Measurements from ENCODE around the gene AURKA. TPM values are rescaled to one million over a fixed set of nuclear protein-coding genes. Genes with fewer than 3 reads are reported as not detected.
"Not testable (repeated sequence)": the region's sequence is repeated elsewhere in the genome, so short reads cannot be mapped to it uniquely, and the experiment has no call there.

Gene AURKA
- total RNA-seq, 1 donor = 4.7 TPM

- Histone ChIP-seq H3K4me2 (ENCODE audit: insufficient read depth, low read length) (no peak overlapping the region), H3K27ac (ENCODE audit: low read depth, low read length) (peak overlapping the region; percentile 6), H3K79me2 (ENCODE audit: insufficient read depth, low read length) (no peaks in the 10 kb centered on the region)
Measured at GRCh38 chr20:56412949-56413348, 20.9 kb upstream of the AURKA start.

GRCh38 chr20:56412473-56412790, 20.4 kb upstream of the AURKA start:
- TF ChIP-seq CTCF (IDR thresholded peaks at IDR 0.05; ENCODE audit: extremely low read depth, low read depth, low read length) = no peak
- Histone ChIP-seq H3K27me3 (ENCODE audit: insufficient read depth, low read length) (no peaks in the 10 kb centered on the region), H3K36me3 (ENCODE audit: insufficient read depth, low read length) (peaks cover 12% of the 10 kb centered on the region), H2AFZ (ENCODE audit: low read length) (peak overlapping the region; percentile 41), H4K20me1 (ENCODE audit: insufficient read depth, low read length) (no peaks in the 10 kb centered on the region), H3K4me2 (ENCODE audit: insufficient read depth, low read length) (peak overlapping the region; percentile 2), H3K9me3 (ENCODE audit: low read depth, low read length) (no peaks in the 10 kb centered on the region), H3K4me3 (ENCODE audit: insufficient read depth, low read length) (no peak overlapping the region), H3K79me2 (ENCODE audit: insufficient read depth, low read length) (no peaks in the 10 kb centered on the region), H3K27ac (ENCODE audit: low read depth, low read length) (peak overlapping the region; percentile 6), H3K4me1 (ENCODE audit: insufficient read depth, low read length) (peaks cover 9% of the 10 kb centered on the region)
- no peak for DNase-seq (ENCODE audit: insufficient read length, low spot score, missing footprints)

More at GRCh38 chr20:56412949-56413348, 20.9 kb upstream of the AURKA start:
- Histone ChIP-seq H3K4me3 (ENCODE audit: insufficient read depth, low read length) (no peak overlapping the region), H3K9me3 (ENCODE audit: low read depth, low read length) (no peaks in the 10 kb centered on the region), H4K20me1 (ENCODE audit: insufficient read depth, low read length) (no peaks in the 10 kb centered on the region), H3K36me3 (ENCODE audit: insufficient read depth, low read length) (peaks cover 7% of the 10 kb centered on the region), H3K4me1 (ENCODE audit: insufficient read depth, low read length) (peaks cover 14% of the 10 kb centered on the region), H2AFZ (ENCODE audit: low read length) (no peak overlapping the region), H3K27me3 (ENCODE audit: insufficient read depth, low read length) (no peaks in the 10 kb centered on the region)
- TF ChIP-seq CTCF (IDR thresholded peaks at IDR 0.05; ENCODE audit: extremely low read depth, low read depth, low read length) = no peak
- no peak for DNase-seq (ENCODE audit: insufficient read length, low spot score, missing footprints)

- Histone ChIP-seq H2AFZ (ENCODE audit: low read length) (peak within 1 kb of the TSS; percentile 41), H3K36me3 (ENCODE audit: insufficient read depth, low read length) (peaks cover 17% of the 10 kb centered on the region), H3K27ac (ENCODE audit: low read depth, low read length) (peak within 1 kb of the TSS; percentile 6), H3K4me3 (ENCODE audit: insufficient read depth, low read length) (no peak within 1 kb of the TSS), H4K20me1 (ENCODE audit: insufficient read depth, low read length) (no peaks in the 10 kb centered on the region), H3K79me2 (ENCODE audit: insufficient read depth, low read length) (no peaks in the 10 kb centered on the region), H3K9me3 (ENCODE audit: low read depth, low read length) (no peaks in the 10 kb centered on the region), H3K4me1 (ENCODE audit: insufficient read depth, low read length) (peaks cover 8% of the 10 kb centered on the region), H3K27me3 (ENCODE audit: insufficient read depth, low read length) (no peaks in the 10 kb centered on the region), H3K4me2 (ENCODE audit: insufficient read depth, low read length) (peak within 1 kb of the TSS; percentile 2)
- DNase-seq (ENCODE audit: insufficient read length, low spot score, missing footprints) = no peak
- TF ChIP-seq CTCF (IDR thresholded peaks at IDR 0.05; ENCODE audit: extremely low read depth, low read depth, low read length) = no peak
Measured at GRCh38 chr20:56411759-56412472, 19.9 kb upstream of the AURKA start, which contains the start of gene CASS4. Gene CASS4 (plus strand): TSS chr20:56412260. CDS start chr20:56412459, 199 bp downstream.

- H3K4me3 ChIP-seq (ENCODE audit: insufficient read depth, low read length); H3K27me3 ChIP-seq (ENCODE audit: insufficient read depth, low read length); H3K9me3 ChIP-seq (ENCODE audit: low read depth, low read length); DNase-seq (ENCODE audit: insufficient read length, low spot score, missing footprints); H3K79me2 ChIP-seq (ENCODE audit: insufficient read depth, low read length); H3K4me2 ChIP-seq (ENCODE audit: insufficient read depth, low read length); H4K20me1 ChIP-seq (ENCODE audit: insufficient read depth, low read length); H2AFZ ChIP-seq (ENCODE audit: low read length); H3K4me1 ChIP-seq (ENCODE audit: insufficient read depth, low read length): not testable (repeated sequence)
- peak overlapping the region; percentile 6 for H3K27ac ChIP-seq (ENCODE audit: low read depth, low read length)
- peaks cover 20% of the 10 kb centered on the region for H3K36me3 ChIP-seq (ENCODE audit: insufficient read depth, low read length)
Measured at GRCh38 chr20:56411287-56411686, 19.3 kb upstream of the AURKA start.

All from osteoblast (primary cell).